ENCODE data around the gene LCOR.

DNA sequence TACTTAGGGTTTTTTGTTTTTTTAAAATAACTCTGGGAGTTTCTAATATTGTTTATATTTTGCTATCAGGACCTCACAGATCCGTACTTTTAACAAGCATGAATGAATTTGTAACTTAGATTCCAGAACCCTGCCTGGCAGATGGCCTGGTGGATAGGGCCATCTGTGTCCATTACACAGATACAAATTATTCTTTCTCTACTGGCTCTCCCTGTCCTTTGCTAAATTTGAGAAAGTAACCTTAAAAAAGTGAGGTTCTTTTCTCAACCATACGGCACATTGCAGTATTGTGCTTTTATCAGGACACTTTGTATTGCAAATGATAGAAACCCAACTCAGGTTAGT lies 26.6 kb downstream of the LCOR start:
- TF ChIP-seq, protein P1, sequence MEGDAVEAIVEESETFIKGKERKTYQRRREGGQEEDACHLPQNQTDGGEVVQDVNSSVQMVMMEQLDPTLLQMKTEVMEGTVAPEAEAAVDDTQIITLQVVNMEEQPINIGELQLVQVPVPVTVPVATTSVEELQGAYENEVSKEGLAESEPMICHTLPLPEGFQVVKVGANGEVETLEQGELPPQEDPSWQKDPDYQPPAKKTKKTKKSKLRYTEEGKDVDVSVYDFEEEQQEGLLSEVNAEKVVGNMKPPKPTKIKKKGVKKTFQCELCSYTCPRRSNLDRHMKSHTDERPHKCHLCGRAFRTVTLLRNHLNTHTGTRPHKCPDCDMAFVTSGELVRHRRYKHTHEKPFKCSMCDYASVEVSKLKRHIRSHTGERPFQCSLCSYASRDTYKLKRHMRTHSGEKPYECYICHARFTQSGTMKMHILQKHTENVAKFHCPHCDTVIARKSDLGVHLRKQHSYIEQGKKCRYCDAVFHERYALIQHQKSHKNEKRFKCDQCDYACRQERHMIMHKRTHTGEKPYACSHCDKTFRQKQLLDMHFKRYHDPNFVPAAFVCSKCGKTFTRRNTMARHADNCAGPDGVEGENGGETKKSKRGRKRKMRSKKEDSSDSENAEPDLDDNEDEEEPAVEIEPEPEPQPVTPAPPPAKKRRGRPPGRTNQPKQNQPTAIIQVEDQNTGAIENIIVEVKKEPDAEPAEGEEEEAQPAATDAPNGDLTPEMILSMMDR (conservative IDR thresholded peaks at IDR 0.05; ENCODE audit: low read depth, low read length): no peak
- TF ChIP-seq CHD1 (IDR thresholded peaks at IDR 0.05; ENCODE audit: low read depth, low read length) (no peak), CEBPB (IDR thresholded peaks at IDR 0.05; ENCODE audit: low read depth, low read length) (no peak), NFE2L2 (IDR thresholded peaks at IDR 0.05; ENCODE audit: low read depth, low read length) (no peak), FOS (IDR thresholded peaks at IDR 0.05; ENCODE audit: low read depth, low read length) (no peak), POLR2A (IDR thresholded peaks at IDR 0.05; ENCODE audit: low read depth, low read length) (no peak), MXI1 (IDR thresholded peaks at IDR 0.05; ENCODE audit: borderline replicate concordance, low read depth, low read length) (no peak), RAD21 (IDR thresholded peaks at IDR 0.05; ENCODE audit: low read length) (no peak), MAZ (IDR thresholded peaks at IDR 0.05; ENCODE audit: borderline replicate concordance, low read depth, low read length) (no peak), SMC3 (IDR thresholded peaks at IDR 0.05; ENCODE audit: low read depth, low read length) (no peak), BHLHE40 (IDR thresholded peaks at IDR 0.05; ENCODE audit: low read depth, low read length) (no peak), MAFK (IDR thresholded peaks at IDR 0.05; ENCODE audit: low read depth, low read length) (no peak)
- TF ChIP-seq, protein P2, sequence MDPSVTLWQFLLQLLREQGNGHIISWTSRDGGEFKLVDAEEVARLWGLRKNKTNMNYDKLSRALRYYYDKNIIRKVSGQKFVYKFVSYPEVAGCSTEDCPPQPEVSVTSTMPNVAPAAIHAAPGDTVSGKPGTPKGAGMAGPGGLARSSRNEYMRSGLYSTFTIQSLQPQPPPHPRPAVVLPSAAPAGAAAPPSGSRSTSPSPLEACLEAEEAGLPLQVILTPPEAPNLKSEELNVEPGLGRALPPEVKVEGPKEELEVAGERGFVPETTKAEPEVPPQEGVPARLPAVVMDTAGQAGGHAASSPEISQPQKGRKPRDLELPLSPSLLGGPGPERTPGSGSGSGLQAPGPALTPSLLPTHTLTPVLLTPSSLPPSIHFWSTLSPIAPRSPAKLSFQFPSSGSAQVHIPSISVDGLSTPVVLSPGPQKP (IDR thresholded peaks at IDR 0.05; ENCODE audit: borderline replicate concordance, low read depth, low read length): no peak
- TF ChIP-seq, protein P3, sequence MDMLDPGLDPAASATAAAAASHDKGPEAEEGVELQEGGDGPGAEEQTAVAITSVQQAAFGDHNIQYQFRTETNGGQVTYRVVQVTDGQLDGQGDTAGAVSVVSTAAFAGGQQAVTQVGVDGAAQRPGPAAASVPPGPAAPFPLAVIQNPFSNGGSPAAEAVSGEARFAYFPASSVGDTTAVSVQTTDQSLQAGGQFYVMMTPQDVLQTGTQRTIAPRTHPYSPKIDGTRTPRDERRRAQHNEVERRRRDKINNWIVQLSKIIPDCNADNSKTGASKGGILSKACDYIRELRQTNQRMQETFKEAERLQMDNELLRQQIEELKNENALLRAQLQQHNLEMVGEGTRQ (IDR thresholded peaks at IDR 0.05; ENCODE audit: low read depth, low read length): no peak

All from IMR-90 (cell line).